Natural killer cell (primary cell): ENCODE data around the gene ADCY4. TPM values are rescaled to one million over a fixed set of nuclear protein-coding genes. Genes with fewer than 3 reads are reported as not detected.

ENCODE experiments used
- ATAC-seq, 3 donors: fragments of 150-1000 bp in 2 of 3; fragments of 200-7000 bp in 1 of 3; cut with Tn5 transposase; 1 replicate in 1 of 3; 2 replicates in 2 of 3; pipeline ENCODE4 v1.10.0; 2021; ENCODE audit warnings: mild to moderate bottlenecking in 2 of 3, moderate library complexity in 2 of 3
- DNase-seq, 2 donors: peaks; one replicate each; pipeline versions ENCODE4 v3.0.0 to v3.0.0-alpha.2; 2013 to 2021; ENCODE audit warnings: mixed read lengths in 1 of 2
- H3K27ac ChIP-seq: one replicate; pipeline ENCODE4 v1.5.1; 2013; ENCODE audit warnings: mild to moderate bottlenecking, low read length
- H3K27me3 ChIP-seq: one replicate; pipeline ENCODE4 v1.6.1; 2013; ENCODE audit warnings: low read length; ENCODE audit not compliant: control insufficient read depth, insufficient read depth
- H3K36me3 ChIP-seq: one replicate; pipeline ENCODE4 v1.6.1; 2013; ENCODE audit warnings: low read length; ENCODE audit not compliant: control insufficient read depth, insufficient read depth
- H3K4me1 ChIP-seq: one replicate; pipeline ENCODE4 v1.6.1; 2013; ENCODE audit warnings: low read length; ENCODE audit not compliant: control insufficient read depth, insufficient read depth
- H3K4me3 ChIP-seq: one replicate; pipeline ENCODE4 v1.5.1; 2013; ENCODE audit warnings: low read length
- H3K9me3 ChIP-seq: one replicate; pipeline ENCODE4 v1.6.1; 2013; ENCODE audit warnings: low read length; ENCODE audit not compliant: control insufficient read depth, insufficient read depth
- H3K27ac Mint-ChIP-seq, 2 donors: one replicate each; pipeline ENCODE4 v1.8.0; 2022; ENCODE audit warnings: mild to moderate bottlenecking in 2 of 2, mixed read lengths in 2 of 2, moderate library complexity in 1 of 2
- H3K27me3 Mint-ChIP-seq, 2 donors: one replicate each; pipeline ENCODE4 v1.8.0; 2022; ENCODE audit warnings: low read depth in 2 of 2, mixed read lengths in 2 of 2
- H3K36me3 Mint-ChIP-seq: one replicate; pipeline ENCODE4 v1.8.0; 2022; ENCODE audit warnings: mixed read lengths
- H3K4me1 Mint-ChIP-seq, 2 donors: one replicate each; pipeline ENCODE4 v1.8.0; 2022; ENCODE audit warnings: mixed read lengths in 2 of 2
- H3K4me3 Mint-ChIP-seq: one replicate; pipeline ENCODE4 v1.8.0; 2022; ENCODE audit warnings: mild to moderate bottlenecking, moderate library complexity, mixed read lengths
- H3K9me3 Mint-ChIP-seq, 2 donors: one replicate each; pipeline ENCODE4 v1.8.0; 2022; ENCODE audit warnings: mixed read lengths in 2 of 2
- CTCF ChIP-seq: fragments of 200-600 bp; IDR thresholded peaks from one replicate; pipeline ENCODE4 v1.8.0; 2022; ENCODE audit warnings: antibody characterized with exemption
- WGBS: methylation state at CpG from one replicate; pipeline ENCODE4 v1.1.7; 2013; ENCODE audit warnings: missing lambda C conversion rate; ENCODE audit not compliant: insufficient coverage; 5-methylcytosine and 5-hydroxymethylcytosine counted together
- intact Hi-C: fragments of 100-400 bp; cut with micrococcal nuclease; formaldehyde crosslinking; loops from one replicate; pipeline ENCODE4 v1.14.2; 2022
- total RNA-seq, 4 donors: library from RNA; stranded (reverse); fragments of 120-200 nt in 1 of 4; gene quantifications; one replicate each; pipeline versions ENCODE4 v1.2.3 to v1.2.4, GENCODE V29; 2013 to 2022

Gene ADCY4
- total RNA-seq, 3 donors from 2014 or later (not counting 1 experiment from before 2014, with no cell fraction given): 9.8 to 17.6 (median 11.3) TPM

- H3K4me3 ChIP-seq: no peak overlapping the region
- no peak for DNase-seq
- WGBS: no CpG with 5 or more reads among the region's 2 CpGs
- peaks cover 48% of the 10 kb centered on the region for H3K36me3 ChIP-seq
- H3K27me3 ChIP-seq: no peaks in the 10 kb centered on the region
- intact Hi-C loops: no loop called here
- H3K27ac Mint-ChIP-seq: no peak overlapping the region
- ATAC-seq: no peak
- no peak overlapping the region for H3K27ac ChIP-seq
- H3K4me1 ChIP-seq: peaks cover 22% of the 10 kb centered on the region
- H3K36me3 Mint-ChIP-seq: peaks cover 14% of the 10 kb centered on the region
- no peak overlapping the region for H3K4me3 Mint-ChIP-seq
- H3K9me3 ChIP-seq: no peaks in the 10 kb centered on the region
- peaks cover 13 to 21% of the 10 kb centered on the region in 2 donors for H3K4me1 Mint-ChIP-seq
- no peak for TF ChIP-seq CTCF
- no peaks in the 10 kb centered on the region for H3K9me3 Mint-ChIP-seq
- H3K27me3 Mint-ChIP-seq: no peaks in the 10 kb centered on the region
These were observed 41.3 kb downstream of the ADCY4 start for GRCh38 chr14:24293525-24293924.

- Mint-ChIP-seq H3K27me3 (no peaks in the 10 kb centered on the region), H3K9me3 (no peaks in the 10 kb centered on the region), H3K4me1 (peaks cover 8 to 14% of the 10 kb centered on the region in 2 donors), H3K27ac (no peak overlapping the region), H3K4me3 (no peak overlapping the region), H3K36me3 (peaks cover 14% of the 10 kb centered on the region)
- H3K27me3 ChIP-seq: no peaks in the 10 kb centered on the region
- no peak for ATAC-seq
- intact Hi-C loops: no loop called here
- 96% methylated on average over 11 of the region's 11 CpGs for WGBS
- no peak overlapping the region for H3K4me3 ChIP-seq
- H3K4me1 ChIP-seq: peaks cover 22% of the 10 kb centered on the region
- peaks cover 48% of the 10 kb centered on the region for H3K36me3 ChIP-seq
- H3K27ac ChIP-seq: no peak overlapping the region
- no peak for DNase-seq
- no peak for TF ChIP-seq CTCF
- no peaks in the 10 kb centered on the region for H3K9me3 ChIP-seq
These were observed 42.6 kb downstream of the ADCY4 start for GRCh38 chr14:24292118-24292807.

DNA sequence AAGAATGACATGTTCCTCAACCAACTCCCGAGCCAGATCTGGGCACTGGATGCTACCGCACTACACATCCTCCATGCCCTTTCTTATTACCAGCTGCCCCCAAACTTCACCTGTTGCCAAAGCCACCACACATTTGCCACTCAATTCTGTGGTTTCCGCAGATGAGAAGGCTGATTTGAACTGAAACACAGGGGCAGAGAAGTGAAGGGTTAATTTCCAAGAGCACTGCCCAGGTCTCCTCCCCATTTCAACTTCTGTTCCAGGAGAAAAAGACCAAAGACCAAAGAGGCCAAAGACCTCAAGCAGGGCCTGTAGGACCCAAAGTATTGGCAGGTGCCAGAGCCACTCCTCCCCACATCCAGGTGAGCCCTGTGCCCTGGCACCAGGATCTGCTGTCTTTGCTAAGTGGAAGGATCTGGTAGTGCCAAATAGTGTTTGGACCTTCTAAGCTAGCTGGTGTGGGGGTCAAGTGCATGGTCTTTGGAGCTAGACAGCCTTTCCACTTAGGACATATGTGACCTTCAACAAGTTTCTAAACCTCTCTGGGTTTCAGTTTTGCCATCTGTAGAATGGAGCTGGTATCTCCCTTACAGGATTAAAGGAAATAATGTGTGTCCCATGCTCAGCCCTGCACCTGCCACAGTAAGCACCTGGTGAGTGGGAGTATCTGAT, 43.3 kb downstream of the ADCY4 start:
- no peaks in the 10 kb centered on the region for H3K9me3 Mint-ChIP-seq
- TF ChIP-seq CTCF: no peak
- Histone ChIP-seq H3K36me3 (peaks cover 47% of the 10 kb centered on the region), H3K4me3 (no peak overlapping the region), H3K9me3 (no peaks in the 10 kb centered on the region), H3K27me3 (no peaks in the 10 kb centered on the region), H3K4me1 (peaks cover 19% of the 10 kb centered on the region), H3K27ac (no peak overlapping the region)
- no peak for DNase-seq
- H3K4me3 Mint-ChIP-seq: no peak overlapping the region
- intact Hi-C loops: no loop called here
- H3K27me3 Mint-ChIP-seq: no peaks in the 10 kb centered on the region
- H3K4me1 Mint-ChIP-seq: peaks cover 2 to 7% of the 10 kb centered on the region in 2 donors
- H3K27ac Mint-ChIP-seq: no peak overlapping the region
- ATAC-seq: no peak
- H3K36me3 Mint-ChIP-seq: peaks cover 14% of the 10 kb centered on the region
- WGBS: 61% methylated on average over 3 of the region's 3 CpGs
